Tibial nerve (tissue), 4 donors: Measurements from ENCODE around the gene COMT. TPM values are rescaled to one million over a fixed set of nuclear protein-coding genes. Genes with fewer than 3 reads are reported as not detected.
A peak's percentile ranks its signal among the peaks of the same experiment; 100 is the strongest.

Experiments
- DNase-seq, 2 donors: peaks; one replicate each; pipeline ENCODE4 v3.0.0-alpha.2; 2019; ENCODE audit warnings: low spot score in 2 of 2
- H3K27ac ChIP-seq, 4 donors: fragments of 200-600 bp; sonication (generic) in 3 of 4; one replicate each; pipeline ENCODE4 v1.5.1; 2017 to 2019; ENCODE audit warnings: mild to moderate bottlenecking in 1 of 4
- H3K27me3 ChIP-seq, 2 donors: fragments of 200-600 bp; sonication (generic) in 1 of 2; one replicate each; pipeline versions ENCODE4 v1.5.1 to v1.6.0; 2017 to 2019
- H3K36me3 ChIP-seq, 3 donors: fragments of 200-600 bp; sonication (generic); one replicate each; pipeline ENCODE4 v1.5.1; 2018 to 2019
- H3K4me1 ChIP-seq, 4 donors: fragments of 200-600 bp; sonication (generic) in 3 of 4; one replicate each; pipeline ENCODE4 v1.5.1; 2017 to 2019
- H3K4me3 ChIP-seq, 4 donors: fragments of 200-600 bp; sonication (generic) in 3 of 4; one replicate each; pipeline ENCODE4 v1.5.1; 2017 to 2019; ENCODE audit warnings: mild to moderate bottlenecking in 1 of 4, moderate library complexity in 1 of 4
- H3K9me3 ChIP-seq, 4 donors: fragments of 200-600 bp; sonication (generic) in 3 of 4; one replicate each; pipeline ENCODE4 v1.5.1; 2017 to 2019
- CTCF ChIP-seq, 5 experiments: fragments of 200-600 bp in 3 of 5; fragments of 450-650 bp in 2 of 5; sonication (generic) in 3 of 5; IDR thresholded peaks; one replicate each; pipeline ENCODE4 v1.5.1; 2016 to 2019; ENCODE audit warnings: antibody characterized with exemption in 5 of 5, mild to moderate bottlenecking in 3 of 5, moderate library complexity in 2 of 5
- EP300 ChIP-seq, 2 donors: sonication (generic); formaldehyde crosslinking; IDR thresholded peaks; one replicate each; pipeline ENCODE4 v1.6.1; 2017; ENCODE audit warnings: antibody characterized with exemption in 2 of 2, mild to moderate bottlenecking in 1 of 2
- POLR2A ChIP-seq, 2 donors: fragments of 450-650 bp; IDR thresholded peaks; one replicate each; pipeline ENCODE4 v1.6.1; 2017; ENCODE audit warnings: antibody characterized with exemption in 2 of 2, mild to moderate bottlenecking in 2 of 2, moderate library complexity in 2 of 2
- WGBS, 2 donors: methylation state at CpG; one replicate each; pipeline ENCODE4 v1.1.5; 2018; 5-methylcytosine and 5-hydroxymethylcytosine counted together
- total RNA-seq, 4 donors: library from RNA; depleted of rRNA; stranded (reverse); fragments of >200 nt; gene quantifications; one replicate each; pipeline ENCODE4 v1.1.0, GENCODE V29; 2016

Gene COMT
- total RNA-seq, 4 donors from 2014 or later: 212 to 306 (median 240) TPM

DNA sequence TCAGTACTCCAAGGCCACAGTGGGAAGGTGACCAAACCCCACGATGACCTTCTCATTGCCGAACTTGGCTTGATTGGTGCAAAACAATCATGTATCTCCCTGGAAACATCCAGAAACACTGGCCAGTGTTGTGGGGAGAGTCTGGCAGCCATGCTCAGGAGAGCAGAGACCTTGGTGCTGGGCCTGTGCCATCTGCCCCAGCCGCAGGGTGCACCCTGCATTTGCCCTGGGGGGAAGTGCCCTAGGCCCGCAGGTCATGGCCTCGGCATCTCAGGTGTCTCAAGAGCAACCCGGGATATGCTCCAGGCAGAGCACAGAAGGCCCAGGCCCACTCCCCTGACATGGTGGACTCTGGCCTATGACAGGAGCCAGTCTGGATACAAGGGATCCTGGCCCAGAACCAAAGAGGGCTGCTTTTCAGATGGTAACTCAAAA, 51.4 kb downstream of the COMT start:
- Histone ChIP-seq H3K36me3 (no peaks in the 10 kb centered on the region), H3K4me1 (peaks cover 0 to 97% (median 49%) of the 10 kb centered on the region in 4 donors), H3K4me3 (no peak overlapping the region), H3K27ac (peak overlapping the region; percentile 30 to 93 (median 74)), H3K27me3 (no peaks in the 10 kb centered on the region), H3K9me3 (no peaks in the 10 kb centered on the region)
- TF ChIP-seq POLR2A (IDR thresholded peaks at IDR 0.05): no peak
- TF ChIP-seq CTCF (IDR thresholded peaks at IDR 0.05): no peak
- TF ChIP-seq EP300 (IDR thresholded peaks at IDR 0.05): no peak
- no peak for DNase-seq
- 62 to 69% methylated on average over 6 of the region's 6 CpGs for WGBS, 2 donors

- WGBS, 2 donors: 86 to 94% methylated on average over 7 of the region's 7 CpGs
- Histone ChIP-seq H3K4me3 (no peak overlapping the region), H3K27ac (peak overlapping the region in 2 of 4 donors; percentile 90 to 93), H3K27me3 (no peaks in the 10 kb centered on the region), H3K4me1 (peaks cover 0 to 97% (median 57%) of the 10 kb centered on the region in 4 donors), H3K36me3 (no peaks in the 10 kb centered on the region), H3K9me3 (no peaks in the 10 kb centered on the region)
- DNase-seq: no peak
- TF ChIP-seq CTCF (IDR thresholded peaks at IDR 0.05): no peak
- TF ChIP-seq EP300 (IDR thresholded peaks at IDR 0.05): no peak
- TF ChIP-seq POLR2A (IDR thresholded peaks at IDR 0.05): no peak
Measured at GRCh38 chr22:19993926-19994325, 52.4 kb downstream of the COMT start.

DNA sequence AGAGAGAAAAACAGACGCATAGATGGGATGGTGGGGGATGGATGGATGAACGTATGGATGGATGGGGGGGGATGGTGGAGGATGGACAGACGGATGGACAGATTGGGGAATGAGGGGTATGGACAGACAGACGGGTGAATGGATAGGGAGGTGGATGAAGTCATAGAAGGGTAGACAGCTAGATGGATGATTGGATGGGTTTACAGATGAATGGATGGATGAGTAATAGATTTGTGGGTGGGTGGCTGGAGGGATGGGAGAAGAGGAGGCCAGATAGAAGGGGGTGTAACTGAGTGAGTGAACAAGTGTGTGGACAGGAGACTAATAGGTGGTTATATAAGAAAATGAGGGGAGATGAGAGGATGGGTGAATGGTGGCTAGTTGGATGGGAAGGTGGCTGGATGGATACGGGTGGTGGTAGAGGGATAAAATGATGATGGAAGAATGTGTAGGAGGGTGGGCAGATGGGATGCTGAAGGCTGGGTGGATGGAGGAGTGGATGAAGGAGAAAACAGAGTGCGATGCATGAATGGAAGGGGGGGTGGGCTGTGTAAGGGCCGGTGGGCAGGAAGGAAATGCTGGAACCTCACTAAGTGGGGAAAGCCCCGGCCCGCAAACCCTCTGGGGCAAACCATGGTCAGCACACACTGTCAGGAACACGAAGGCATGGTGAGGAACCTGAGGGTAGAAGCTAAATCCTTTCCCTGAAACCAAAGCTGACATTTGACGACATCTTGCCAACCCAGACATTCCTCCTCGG, 53.5 kb downstream of the COMT start:
- no peak for DNase-seq
- H3K27ac ChIP-seq: peak overlapping the region; percentile 72 to 93 (median 80)
- TF ChIP-seq CTCF (IDR thresholded peaks at IDR 0.05): no peak
- no peak for TF ChIP-seq POLR2A (IDR thresholded peaks at IDR 0.05)
- TF ChIP-seq EP300 (IDR thresholded peaks at IDR 0.05): no peak
- no peaks in the 10 kb centered on the region for H3K9me3 ChIP-seq
- H3K4me3 ChIP-seq: no peak overlapping the region
- H3K27me3 ChIP-seq: no peaks in the 10 kb centered on the region
- H3K4me1 ChIP-seq: peaks cover 0 to 97% (median 67%) of the 10 kb centered on the region in 4 donors
- 42 to 47% methylated on average over 12 of the region's 12 CpGs for WGBS, 2 donors
- H3K36me3 ChIP-seq: no peaks in the 10 kb centered on the region

DNA sequence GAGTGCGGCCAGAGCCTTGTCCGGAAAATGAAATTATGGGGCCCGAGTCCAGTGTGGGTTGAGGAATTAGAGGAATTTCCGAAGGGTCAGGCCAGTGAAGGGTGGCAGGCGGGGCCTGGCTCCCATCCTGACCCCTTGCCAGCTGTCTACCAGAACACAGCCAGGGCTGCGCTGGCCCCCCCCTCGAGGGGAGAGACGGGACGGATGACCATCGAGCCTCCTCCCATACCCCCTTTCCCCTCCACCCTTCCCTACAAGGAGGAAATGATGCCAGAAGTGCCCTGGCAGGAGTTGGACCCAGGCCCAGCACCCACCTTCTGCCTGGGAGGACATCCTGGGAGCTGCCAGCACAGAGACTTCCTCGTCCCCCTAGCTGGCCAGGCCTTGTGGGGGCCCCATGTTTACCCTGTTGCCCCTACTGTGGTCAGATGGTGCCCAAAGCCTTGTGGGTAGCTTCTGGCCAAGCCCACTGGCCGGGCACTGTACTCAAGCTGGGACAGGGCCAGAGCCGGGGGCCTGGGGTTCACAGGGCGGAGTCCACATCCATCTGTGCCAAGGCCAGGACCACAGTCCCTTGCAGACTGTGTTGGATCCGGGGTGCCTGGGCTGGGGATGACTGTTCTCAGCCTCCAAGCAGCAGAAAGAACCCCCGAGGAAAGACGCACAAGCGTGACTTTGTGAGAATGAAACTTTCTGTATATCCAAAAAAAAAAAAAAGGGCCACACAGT, 54.2 kb downstream of the COMT start:
- peaks cover 0 to 97% (median 66%) of the 10 kb centered on the region in 4 donors for H3K4me1 ChIP-seq
- 27 to 46% methylated on average over 16 to 18 of the region's 18 CpGs for WGBS, 2 donors
- no peaks in the 10 kb centered on the region for H3K36me3 ChIP-seq
- no peak for TF ChIP-seq POLR2A (IDR thresholded peaks at IDR 0.05)
- TF ChIP-seq EP300 (IDR thresholded peaks at IDR 0.05): peak in 1 of 2 donors; percentile 72
- no peak for DNase-seq
- no peaks in the 10 kb centered on the region for H3K9me3 ChIP-seq
- H3K27me3 ChIP-seq: no peaks in the 10 kb centered on the region
- H3K4me3 ChIP-seq: no peak overlapping the region
- peak overlapping the region; percentile 72 to 93 (median 80) for H3K27ac ChIP-seq

- no peak for DNase-seq
- 65 to 68% methylated on average over 10 to 12 of the region's 12 CpGs for WGBS, 2 donors
- Histone ChIP-seq H3K4me1 (peaks cover 0 to 96% (median 59%) of the 10 kb centered on the region in 4 donors), H3K36me3 (no peaks in the 10 kb centered on the region), H3K27ac (peak overlapping the region; percentile 62 to 93 (median 80)), H3K4me3 (no peak overlapping the region), H3K9me3 (no peaks in the 10 kb centered on the region), H3K27me3 (no peaks in the 10 kb centered on the region)
- TF ChIP-seq EP300 (IDR thresholded peaks at IDR 0.05): no peak
- no peak for TF ChIP-seq POLR2A (IDR thresholded peaks at IDR 0.05)
- no peak for TF ChIP-seq CTCF (IDR thresholded peaks at IDR 0.05)
Measured at GRCh38 chr22:19996694-19997384, 55.3 kb downstream of the COMT start.
